CD4-positive, alpha-beta memory T cell (primary cell): ENCODE results near the gene LARP4B. TPM values are rescaled to one million over a fixed set of nuclear protein-coding genes. Genes with fewer than 3 reads are reported as not detected.
A peak's percentile ranks its signal among the peaks of the same experiment; 100 is the strongest.

Source experiments
- CTCF ChIA-PET: fragments of 350-600 bp; sonication (Branson Sonifier 250); formaldehyde crosslinking; loops from one replicate; lab custom pipeline; 2021; ENCODE audit warnings: inconsistent platforms; ENCODE audit not compliant: partially characterized antibody; lab: Charles Lee
- POLR2A ChIA-PET: fragments of 350-600 bp; sonication (Branson Sonifier 250); formaldehyde crosslinking; loops from one replicate; lab custom pipeline; 2021; ENCODE audit not compliant: partially characterized antibody; lab: Charles Lee
- DNase-seq, 5 donors: peaks; one replicate each; pipeline versions ENCODE4 v3.0.0 to v3.0.0-alpha.2; 2020 to 2022; ENCODE audit warnings: mixed read lengths in 1 of 5
- H3K27ac ChIP-seq: one replicate; pipeline ENCODE4 v1.7.0; 2013; ENCODE audit warnings: low read depth, low read length
- H3K27me3 ChIP-seq: 2 replicates; pipeline ENCODE4 v1.7.0; 2013; ENCODE audit warnings: mild to moderate bottlenecking, low read length, moderate library complexity; ENCODE audit not compliant: insufficient read depth
- H3K36me3 ChIP-seq: 2 replicates; pipeline ENCODE4 v1.7.0; 2013; ENCODE audit warnings: mild to moderate bottlenecking, low read length, moderate library complexity; ENCODE audit not compliant: insufficient read depth
- H3K4me1 ChIP-seq: 2 replicates; pipeline ENCODE4 v1.7.0; 2013; ENCODE audit warnings: mild to moderate bottlenecking, low read length, moderate library complexity; ENCODE audit not compliant: insufficient read depth
- H3K4me3 ChIP-seq, 2 donors: one replicate each; pipeline ENCODE4 v1.7.0; 2013; ENCODE audit warnings: low read length in 2 of 2, mild to moderate bottlenecking in 1 of 2
- H3K9me3 ChIP-seq, 2 donors: one replicate each; pipeline ENCODE4 v1.7.0; 2013; ENCODE audit warnings: low read length in 2 of 2, control low read depth in 1 of 2; ENCODE audit not compliant: control insufficient read depth in 1 of 2
- H3K27ac Mint-ChIP-seq, 7 donors: one replicate each; pipeline ENCODE4 v1.8.0; 2020 to 2021; ENCODE audit warnings: mixed read lengths in 7 of 7, mild to moderate bottlenecking in 6 of 7, inconsistent platforms in 3 of 7, moderate library complexity in 3 of 7
- H3K27me3 Mint-ChIP-seq, 2 donors: one replicate each; pipeline ENCODE4 v1.8.0; 2020 to 2021; ENCODE audit warnings: mixed read lengths in 2 of 2
- H3K36me3 Mint-ChIP-seq, 2 donors: one replicate each; pipeline ENCODE4 v1.8.0; 2020 to 2021; ENCODE audit warnings: mixed read lengths in 2 of 2, inconsistent platforms in 1 of 2, mild to moderate bottlenecking in 1 of 2
- H3K4me1 Mint-ChIP-seq, 4 donors: one replicate each; pipeline ENCODE4 v1.8.0; 2020 to 2021; ENCODE audit warnings: mixed read lengths in 4 of 4, mild to moderate bottlenecking in 1 of 4
- H3K4me3 Mint-ChIP-seq, 8 donors: one replicate each; pipeline ENCODE4 v1.8.0; 2020 to 2021; ENCODE audit warnings: mixed read lengths in 8 of 8, mild to moderate bottlenecking in 7 of 8, moderate library complexity in 6 of 8, inconsistent platforms in 3 of 8
- H3K9me3 Mint-ChIP-seq, 8 donors: one replicate each; pipeline ENCODE4 v1.8.0; 2020 to 2021; ENCODE audit warnings: mixed read lengths in 8 of 8, mild to moderate bottlenecking in 5 of 8, inconsistent platforms in 3 of 8, moderate library complexity in 1 of 8
- intact Hi-C: fragments of 100-400 bp; cut with micrococcal nuclease; formaldehyde crosslinking; loops from one replicate; pipeline ENCODE4 v1.15.1; 2023
- polyA plus RNA-seq, 2 donors: library from polyadenylated mRNA; unstranded; fragments of 300-500 nt; fragmentation: Illumina TruSeq; gene quantifications; one replicate each; pipeline ENCODE4 v1.2.3, GENCODE V29; 2021
- total RNA-seq, 2 experiments: library from RNA; stranded (reverse); gene quantifications; one replicate each; pipeline ENCODE4 v1.2.3, GENCODE V29; 2021

Gene LARP4B
- total RNA-seq (10 to 100 TPM; 94.9 to 99.7 TPM), polyA plus RNA-seq (10 to 100 TPM; 13.0 to 28.9 TPM)

DNA sequence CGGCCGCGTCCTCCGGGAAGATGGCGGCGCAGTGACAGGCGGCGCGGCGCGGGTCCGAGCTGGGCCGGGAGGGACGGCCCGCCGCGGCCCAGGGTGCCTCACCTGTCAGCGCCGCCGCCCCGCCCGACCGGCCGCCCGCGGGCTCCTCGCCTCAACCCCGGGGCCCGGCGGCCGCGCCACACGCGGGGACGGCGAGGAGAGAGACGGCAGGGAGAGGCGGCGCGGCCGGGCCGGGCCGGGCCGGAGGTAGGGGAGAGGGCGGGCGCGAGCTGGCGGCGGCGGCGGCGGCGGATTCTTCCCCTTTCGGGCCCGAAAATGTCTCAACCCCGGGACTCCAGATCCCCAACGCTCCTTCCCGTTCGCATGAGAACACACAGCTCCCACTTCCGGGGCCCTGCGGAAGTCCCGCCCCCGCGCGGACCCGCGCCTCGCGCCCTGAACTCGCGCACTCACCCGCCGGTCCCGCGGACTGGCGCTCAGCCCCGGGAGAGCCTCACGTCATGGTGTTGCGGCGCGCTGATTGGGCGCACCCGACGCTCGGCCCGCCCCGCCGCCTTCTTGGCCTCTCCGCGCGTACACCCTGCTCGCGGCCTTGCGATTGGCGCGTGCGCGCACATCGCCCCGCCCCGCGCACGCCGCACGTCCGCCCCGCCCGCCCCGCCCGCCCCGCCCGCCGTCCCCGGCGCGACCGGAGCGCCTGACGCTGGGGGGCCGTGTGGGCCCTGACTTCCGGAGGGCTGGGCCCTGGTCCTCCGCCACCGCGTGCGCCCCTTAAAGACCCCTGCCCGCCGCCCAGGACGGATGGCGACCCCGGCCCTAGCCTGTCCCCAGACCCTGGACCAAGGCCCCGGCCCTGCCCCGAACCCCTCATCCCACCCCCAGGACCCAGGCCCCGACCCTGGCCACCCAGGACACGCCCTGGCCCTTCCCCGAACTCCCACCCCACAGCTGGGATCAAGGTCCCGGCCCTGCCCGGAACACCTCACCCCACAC, at the start of gene LARP4B:
LARP4B (minus strand) TSS at position 380 of the 993 bp plus-strand sequence. CDS start 45,984 bp downstream, outside the sequence.
- Histone ChIP-seq H3K4me1 (peaks cover 39% of the 10 kb centered on the region), H3K36me3 (no peaks in the 10 kb centered on the region), H3K9me3 (no peaks in the 10 kb centered on the region), H3K27me3 (no peaks in the 10 kb centered on the region), H3K4me3 (peak within 1 kb of the TSS; percentile 38 to 67), H3K27ac (peak within 1 kb of the TSS; percentile 73)
- intact Hi-C loops = loop anchor here (1.0 kb wide), 2 partner anchors 57 to 118 kb away; partner anchors contain the start of genes GTPBP4 and IDI1
- peak within 1 kb of the TSS; percentile 78 to 98 (median 97) for H3K27ac Mint-ChIP-seq
- H3K9me3 Mint-ChIP-seq = peaks cover 0 to 4% (median 0%) of the 10 kb centered on the region in 8 donors
- DNase-seq = peak; percentile 94 to 99 (median 98)
- H3K4me3 Mint-ChIP-seq = peak within 1 kb of the TSS; percentile 93 to 99 (median 95)
- ChIA-PET POLR2A (interaction anchor here (0.7 to 2.4 kb wide), 7 partner anchors 15 to 460 kb away, joined by 3 to 22 read pairs (median 4); partner anchors contain the start of genes GTPBP4 and IDI1), CTCF (no interaction called here)
- peaks cover 24 to 43% (median 34%) of the 10 kb centered on the region in 4 donors for H3K4me1 Mint-ChIP-seq
- peaks cover 0 to 12% of the 10 kb centered on the region in 2 donors for H3K36me3 Mint-ChIP-seq
- no peaks in the 10 kb centered on the region for H3K27me3 Mint-ChIP-seq

DNA sequence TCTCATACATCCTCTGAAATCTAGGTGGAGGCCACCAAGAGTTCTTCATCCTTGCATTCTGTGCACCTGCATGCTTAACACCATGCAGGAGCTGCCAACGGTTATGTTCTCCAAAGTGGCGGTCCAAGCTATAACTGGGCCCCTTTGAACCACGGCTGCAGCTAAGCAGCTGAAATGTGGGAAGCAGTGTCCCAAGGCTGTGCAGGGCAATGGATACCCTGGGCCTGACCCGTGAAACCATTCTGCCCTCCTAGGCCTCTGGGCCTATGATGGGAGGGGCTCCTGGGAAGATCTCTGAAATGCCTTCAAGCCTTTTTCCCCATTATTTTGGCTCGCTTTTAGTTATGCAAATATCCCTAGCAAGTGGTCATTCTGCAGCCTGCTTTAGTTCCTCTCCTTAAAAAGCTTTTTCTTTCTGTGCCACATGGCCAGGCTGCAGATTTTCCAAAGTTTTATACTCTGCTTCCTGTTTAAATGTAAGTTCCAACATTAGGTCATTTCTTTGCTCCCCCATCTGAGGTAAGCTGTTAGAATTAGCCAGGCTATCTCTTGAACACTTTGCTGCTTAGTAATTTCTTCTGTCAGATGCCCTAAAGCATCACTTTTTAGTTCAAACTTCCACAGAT, 49.1 kb upstream of the LARP4B start:
- H3K4me1 ChIP-seq = no peaks in the 10 kb centered on the region
- H3K36me3 ChIP-seq = no peaks in the 10 kb centered on the region
- H3K36me3 Mint-ChIP-seq = peaks cover 7 to 14% of the 10 kb centered on the region in 2 donors
- H3K9me3 ChIP-seq = peaks cover 0 to 12% of the 10 kb centered on the region in 2 donors
- H3K27me3 ChIP-seq = no peaks in the 10 kb centered on the region
- no peak overlapping the region for H3K4me3 ChIP-seq
- H3K9me3 Mint-ChIP-seq = peaks cover 0 to 36% (median 23%) of the 10 kb centered on the region in 8 donors
- no peak overlapping the region for H3K4me3 Mint-ChIP-seq
- DNase-seq = no peak
- no peak overlapping the region for H3K27ac Mint-ChIP-seq
- intact Hi-C loops = no loop called here
- ChIA-PET POLR2A (no interaction called here), CTCF (no interaction called here)
- no peak overlapping the region for H3K27ac ChIP-seq
- H3K4me1 Mint-ChIP-seq = no peaks in the 10 kb centered on the region
- H3K27me3 Mint-ChIP-seq = no peaks in the 10 kb centered on the region

DNA sequence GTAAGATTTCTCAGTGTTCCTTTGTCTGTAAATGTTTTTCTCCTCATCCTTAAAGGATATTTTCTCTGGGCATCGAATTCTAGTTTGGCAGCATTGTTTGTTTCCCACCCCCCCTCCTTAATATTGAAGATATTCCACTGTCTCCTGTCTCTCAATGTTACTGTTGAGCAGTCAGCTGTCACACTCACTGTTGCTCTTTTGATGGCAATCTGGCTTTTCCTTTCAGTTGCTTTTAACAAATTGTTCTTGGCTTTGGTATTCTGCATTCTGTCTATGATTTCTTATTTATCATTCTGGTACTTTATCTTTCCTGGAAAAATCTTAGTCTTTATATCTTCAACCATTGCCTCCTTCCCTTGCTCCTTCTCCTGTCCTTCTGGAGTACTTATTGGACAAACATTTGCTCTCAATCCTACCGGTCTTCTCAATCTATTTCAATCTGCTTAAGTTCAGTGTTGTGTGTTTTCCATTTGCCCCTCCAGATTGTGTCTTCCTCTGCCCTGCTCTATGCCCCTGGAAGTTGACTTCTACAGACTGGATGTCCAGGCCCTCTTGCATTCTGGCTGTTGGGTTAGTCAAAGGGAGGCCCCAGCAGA, 47.4 kb upstream of the LARP4B start:
- H3K27me3 Mint-ChIP-seq = no peaks in the 10 kb centered on the region
- peaks cover 0 to 36% (median 23%) of the 10 kb centered on the region in 8 donors for H3K9me3 Mint-ChIP-seq
- no peaks in the 10 kb centered on the region for H3K4me1 Mint-ChIP-seq
- H3K27ac Mint-ChIP-seq = peak overlapping the region in 2 of 7 donors; percentile 50 to 89
- H3K4me3 ChIP-seq = no peak overlapping the region
- no peaks in the 10 kb centered on the region for H3K4me1 ChIP-seq
- no peak for DNase-seq
- ChIA-PET POLR2A (no interaction called here), CTCF (no interaction called here)
- H3K36me3 Mint-ChIP-seq = peaks cover 7 to 14% of the 10 kb centered on the region in 2 donors
- H3K27me3 ChIP-seq = no peaks in the 10 kb centered on the region
- intact Hi-C loops = no loop called here
- no peaks in the 10 kb centered on the region for H3K36me3 ChIP-seq
- H3K27ac ChIP-seq = no peak overlapping the region
- peaks cover 0 to 12% of the 10 kb centered on the region in 2 donors for H3K9me3 ChIP-seq
- peak overlapping the region in 1 of 8 donors; percentile 40 for H3K4me3 Mint-ChIP-seq

- ChIA-PET CTCF (no interaction called here), POLR2A (no interaction called here)
- Mint-ChIP-seq H3K27me3 (peaks cover 0 to 4% of the 10 kb centered on the region in 2 donors), H3K36me3 (peaks cover 7 to 18% of the 10 kb centered on the region in 2 donors), H3K4me1 (no peaks in the 10 kb centered on the region), H3K4me3 (no peak overlapping the region), H3K9me3 (peaks cover 0 to 41% (median 29%) of the 10 kb centered on the region in 8 donors), H3K27ac (no peak overlapping the region)
- no peak overlapping the region for H3K27ac ChIP-seq
- H3K9me3 ChIP-seq = peaks cover 0 to 12% of the 10 kb centered on the region in 2 donors
- intact Hi-C loops = no loop called here
- no peak overlapping the region for H3K4me3 ChIP-seq
- DNase-seq = no peak
- H3K4me1 ChIP-seq = no peaks in the 10 kb centered on the region
- no peaks in the 10 kb centered on the region for H3K36me3 ChIP-seq
- H3K27me3 ChIP-seq = no peaks in the 10 kb centered on the region
Measured at GRCh38 chr10:976316-976715, 44.8 kb upstream of the LARP4B start.

GRCh38 chr10:974785-975074, 43.2 kb upstream of the LARP4B start:
- POLR2A ChIA-PET = no interaction called here
- Mint-ChIP-seq H3K27me3 (peaks cover 2 to 4% of the 10 kb centered on the region in 2 donors), H3K36me3 (peaks cover 2 to 13% of the 10 kb centered on the region in 2 donors), H3K9me3 (peaks cover 0 to 35% (median 21%) of the 10 kb centered on the region in 8 donors), H3K27ac (no peak overlapping the region), H3K4me3 (no peak overlapping the region), H3K4me1 (no peaks in the 10 kb centered on the region)
- Histone ChIP-seq H3K4me3 (no peak overlapping the region), H3K27ac (no peak overlapping the region), H3K36me3 (no peaks in the 10 kb centered on the region), H3K9me3 (peaks cover 0 to 12% of the 10 kb centered on the region in 2 donors), H3K27me3 (no peaks in the 10 kb centered on the region), H3K4me1 (no peaks in the 10 kb centered on the region)
- no peak for DNase-seq
- intact Hi-C loops = no loop called here
- CTCF ChIA-PET = interaction anchor here (1.0 kb wide), 1 partner anchor 23 kb away, joined by 3 read pairs; no protein-coding TSS in a partner anchor

- Mint-ChIP-seq H3K27me3 (peaks cover 5 to 9% of the 10 kb centered on the region in 2 donors), H3K4me3 (no peak overlapping the region), H3K36me3 (peaks cover 2 to 12% of the 10 kb centered on the region in 2 donors), H3K4me1 (no peaks in the 10 kb centered on the region), H3K9me3 (peaks cover 0 to 29% (median 17%) of the 10 kb centered on the region in 8 donors), H3K27ac (no peak overlapping the region)
- no peak for DNase-seq
- intact Hi-C loops = no loop called here
- CTCF ChIA-PET = interaction anchor here (1.0 kb wide), 1 partner anchor 23 kb away, joined by 3 read pairs; no protein-coding TSS in a partner anchor
- no peak overlapping the region for H3K4me3 ChIP-seq
- POLR2A ChIA-PET = no interaction called here
- H3K27ac ChIP-seq = no peak overlapping the region
- no peaks in the 10 kb centered on the region for H3K36me3 ChIP-seq
- no peaks in the 10 kb centered on the region for H3K27me3 ChIP-seq
- no peaks in the 10 kb centered on the region for H3K4me1 ChIP-seq
- H3K9me3 ChIP-seq = peaks cover 0 to 9% of the 10 kb centered on the region in 2 donors
Measured at GRCh38 chr10:974038-974784, 42.7 kb upstream of the LARP4B start.
